ENCODE data around the gene MTHFD1L.

- TF ChIP-seq, protein P1, sequence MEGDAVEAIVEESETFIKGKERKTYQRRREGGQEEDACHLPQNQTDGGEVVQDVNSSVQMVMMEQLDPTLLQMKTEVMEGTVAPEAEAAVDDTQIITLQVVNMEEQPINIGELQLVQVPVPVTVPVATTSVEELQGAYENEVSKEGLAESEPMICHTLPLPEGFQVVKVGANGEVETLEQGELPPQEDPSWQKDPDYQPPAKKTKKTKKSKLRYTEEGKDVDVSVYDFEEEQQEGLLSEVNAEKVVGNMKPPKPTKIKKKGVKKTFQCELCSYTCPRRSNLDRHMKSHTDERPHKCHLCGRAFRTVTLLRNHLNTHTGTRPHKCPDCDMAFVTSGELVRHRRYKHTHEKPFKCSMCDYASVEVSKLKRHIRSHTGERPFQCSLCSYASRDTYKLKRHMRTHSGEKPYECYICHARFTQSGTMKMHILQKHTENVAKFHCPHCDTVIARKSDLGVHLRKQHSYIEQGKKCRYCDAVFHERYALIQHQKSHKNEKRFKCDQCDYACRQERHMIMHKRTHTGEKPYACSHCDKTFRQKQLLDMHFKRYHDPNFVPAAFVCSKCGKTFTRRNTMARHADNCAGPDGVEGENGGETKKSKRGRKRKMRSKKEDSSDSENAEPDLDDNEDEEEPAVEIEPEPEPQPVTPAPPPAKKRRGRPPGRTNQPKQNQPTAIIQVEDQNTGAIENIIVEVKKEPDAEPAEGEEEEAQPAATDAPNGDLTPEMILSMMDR (IDR thresholded peaks at IDR 0.05), result no peak
- TF ChIP-seq POLR2A (IDR thresholded peaks at IDR 0.05), result no peak
Measured at GRCh38 chr6:150905769-150906168, 40.3 kb downstream of the MTHFD1L start.

Data from stomach (tissue), 4 donors.